Smooth muscle cell (in vitro differentiated cells): ENCODE data around the gene UFC1. TPM values are rescaled to one million over a fixed set of nuclear protein-coding genes. Genes with fewer than 3 reads are reported as not detected.

Experiments
- DNase-seq: peaks from one replicate; lab custom pipeline; 2025; ENCODE audit not compliant: unreplicated experiment; lab: John Stamatoyannopoulos, UW
- H2AFZ ChIP-seq: fragments of 200-600 bp; sonication (generic); 2 replicates; pipeline ENCODE4 v1.6.0; 2016; ENCODE audit warnings: antibody characterized with exemption, low read depth, mild to moderate bottlenecking
- H3F3A ChIP-seq: fragments of 200-600 bp; sonication (generic); 2 replicates; pipeline ENCODE4 v1.6.0; 2017; ENCODE audit warnings: antibody characterized with exemption, low read depth
- H3K27ac ChIP-seq: fragments of 200-600 bp; sonication (generic); 2 replicates; pipeline ENCODE4 v1.5.1; 2016; ENCODE audit warnings: low read depth, mild to moderate bottlenecking
- H3K27me3 ChIP-seq: fragments of 200-600 bp; sonication (generic); 2 replicates; pipeline ENCODE4 v1.6.1; 2016; ENCODE audit warnings: low read depth, mild to moderate bottlenecking
- H3K36me3 ChIP-seq: fragments of 200-600 bp; sonication (generic); 2 replicates; pipeline ENCODE4 v1.5.1; 2016; ENCODE audit warnings: low read depth
- H3K4me1 ChIP-seq: fragments of 200-600 bp; sonication (generic); 2 replicates; pipeline ENCODE4 v1.5.1; 2016; ENCODE audit warnings: low read depth
- H3K4me2 ChIP-seq: fragments of 200-600 bp; sonication (generic); 2 replicates; pipeline ENCODE4 v1.6.0; 2016; ENCODE audit warnings: mild to moderate bottlenecking
- H3K4me3 ChIP-seq: fragments of 200-600 bp; sonication (generic); 2 replicates; pipeline ENCODE4 v1.5.1; 2016; ENCODE audit warnings: mild to moderate bottlenecking
- H3K79me2 ChIP-seq: fragments of 200-600 bp; sonication (generic); 2 replicates; pipeline ENCODE4 v1.6.0; 2016; ENCODE audit warnings: low read depth, mild to moderate bottlenecking
- H3K9ac ChIP-seq: fragments of 200-600 bp; sonication (generic); 2 replicates; pipeline ENCODE4 v1.6.0; 2016; ENCODE audit warnings: low read depth
- H3K9me3 ChIP-seq: fragments of 200-600 bp; sonication (generic); replicated peaks from 2 replicates; pipeline ENCODE4 v1.5.1; 2016; ENCODE audit warnings: low read depth
- H4K20me1 ChIP-seq: fragments of 200-600 bp; sonication (generic); 2 replicates; pipeline ENCODE4 v1.6.0; 2016; ENCODE audit warnings: low read depth
- WGBS: methylation state at CpG from one replicate; pipeline ENCODE4 v1.1.7; 2016; ENCODE audit warnings: low lambda C conversion rate; 5-methylcytosine and 5-hydroxymethylcytosine counted together
- polyA plus RNA-seq: library from polyadenylated mRNA; unstranded; fragments of >200 nt; fragmentation: Nextera tagmentation; extraction: Ambion mirVana; gene quantifications from 2 replicates; pipeline ENCODE4 v1.2.1, GENCODE V29; 2016
- total RNA-seq: library from RNA; depleted of rRNA; stranded (reverse); fragments of >200 nt; gene quantifications from 2 replicates; pipeline ENCODE4 v1.2.3, GENCODE V29; 2014
- TF ChIP-seq, protein P1 (sequence below): fragments of 200-600 bp; sonication (generic); IDR thresholded peaks from 2 replicates; pipeline ENCODE4 v1.5.1; 2017; ENCODE audit warnings: borderline replicate concordance, mild to moderate bottlenecking, antibody characterized with exemption; ENCODE audit not compliant: insufficient read depth, poor library complexity, severe bottlenecking

UFC1 gene
- total and polyA plus RNA-seq, 2 experiments from 2014 or later: 57.1 to 81.5 TPM

DNA sequence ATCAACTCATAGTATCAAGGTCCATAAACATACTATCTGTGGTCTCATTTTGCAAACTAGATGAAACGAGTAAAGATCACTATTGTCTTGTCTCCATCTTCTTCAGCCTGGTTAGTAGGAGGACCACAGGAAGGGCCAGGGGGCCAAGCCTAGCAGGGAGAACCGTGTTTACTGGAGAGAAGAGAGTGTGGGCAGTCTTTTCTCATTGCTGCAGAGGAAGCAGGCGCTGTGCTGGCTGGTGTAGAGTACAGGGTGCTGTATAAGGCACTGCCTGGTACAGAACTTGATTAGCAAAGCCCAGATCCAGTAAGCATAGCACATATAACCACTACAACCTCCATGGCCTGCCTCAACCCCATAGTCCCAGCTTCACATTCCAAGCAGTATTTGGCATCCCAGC lies 33.5 kb downstream of the UFC1 start:
- H3K27ac ChIP-seq: no peak overlapping the region
- H4K20me1 ChIP-seq: no peaks in the 10 kb centered on the region
- 84% methylated on average over 3 of the region's 3 CpGs for WGBS
- TF ChIP-seq, protein P1, sequence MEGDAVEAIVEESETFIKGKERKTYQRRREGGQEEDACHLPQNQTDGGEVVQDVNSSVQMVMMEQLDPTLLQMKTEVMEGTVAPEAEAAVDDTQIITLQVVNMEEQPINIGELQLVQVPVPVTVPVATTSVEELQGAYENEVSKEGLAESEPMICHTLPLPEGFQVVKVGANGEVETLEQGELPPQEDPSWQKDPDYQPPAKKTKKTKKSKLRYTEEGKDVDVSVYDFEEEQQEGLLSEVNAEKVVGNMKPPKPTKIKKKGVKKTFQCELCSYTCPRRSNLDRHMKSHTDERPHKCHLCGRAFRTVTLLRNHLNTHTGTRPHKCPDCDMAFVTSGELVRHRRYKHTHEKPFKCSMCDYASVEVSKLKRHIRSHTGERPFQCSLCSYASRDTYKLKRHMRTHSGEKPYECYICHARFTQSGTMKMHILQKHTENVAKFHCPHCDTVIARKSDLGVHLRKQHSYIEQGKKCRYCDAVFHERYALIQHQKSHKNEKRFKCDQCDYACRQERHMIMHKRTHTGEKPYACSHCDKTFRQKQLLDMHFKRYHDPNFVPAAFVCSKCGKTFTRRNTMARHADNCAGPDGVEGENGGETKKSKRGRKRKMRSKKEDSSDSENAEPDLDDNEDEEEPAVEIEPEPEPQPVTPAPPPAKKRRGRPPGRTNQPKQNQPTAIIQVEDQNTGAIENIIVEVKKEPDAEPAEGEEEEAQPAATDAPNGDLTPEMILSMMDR: no peak
- H3K4me1 ChIP-seq: no peaks in the 10 kb centered on the region
- H3K79me2 ChIP-seq: no peaks in the 10 kb centered on the region
- no peak overlapping the region for H3K9ac ChIP-seq
- no peak overlapping the region for H2AFZ ChIP-seq
- H3K9me3 ChIP-seq: no peaks in the 10 kb centered on the region
- H3K27me3 ChIP-seq: no peaks in the 10 kb centered on the region
- no peak overlapping the region for H3K4me3 ChIP-seq
- H3K36me3 ChIP-seq: no peaks in the 10 kb centered on the region
- H3F3A ChIP-seq: no peaks in the 10 kb centered on the region
- no peak overlapping the region for H3K4me2 ChIP-seq
- DNase-seq: no peak

DNA sequence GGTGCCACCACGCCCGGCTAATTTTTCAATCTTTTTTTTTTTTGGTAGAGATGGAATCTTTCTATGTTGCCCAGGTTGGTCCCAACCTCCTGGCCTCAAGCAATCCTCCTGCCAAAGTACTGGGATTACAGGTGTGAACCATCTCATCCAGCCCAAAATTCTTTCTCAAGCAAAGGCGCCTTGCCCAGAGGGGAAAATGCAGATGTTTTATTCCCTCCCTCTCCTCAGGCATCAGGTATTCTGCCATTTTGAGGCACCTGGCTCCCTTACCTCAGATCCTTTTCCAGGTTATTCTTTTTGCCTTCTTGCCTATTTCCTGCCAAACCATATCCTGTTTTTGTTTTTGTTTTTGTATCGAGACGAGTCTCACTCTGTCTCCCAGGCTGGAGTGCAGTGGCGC lies 34.6 kb downstream of the UFC1 start:
- Histone ChIP-seq H3K9me3 (no peaks in the 10 kb centered on the region), H3K36me3 (no peaks in the 10 kb centered on the region), H3K4me2 (no peak overlapping the region), H3K79me2 (no peaks in the 10 kb centered on the region), H2AFZ (no peak overlapping the region), H3F3A (no peaks in the 10 kb centered on the region), H3K27ac (no peak overlapping the region), H3K27me3 (no peaks in the 10 kb centered on the region), H4K20me1 (no peaks in the 10 kb centered on the region), H3K4me3 (no peak overlapping the region), H3K9ac (no peak overlapping the region), H3K4me1 (no peaks in the 10 kb centered on the region)
- 91% methylated on average over 6 of the region's 6 CpGs for WGBS
- no peak for DNase-seq
- TF ChIP-seq, protein P1: no peak

DNA sequence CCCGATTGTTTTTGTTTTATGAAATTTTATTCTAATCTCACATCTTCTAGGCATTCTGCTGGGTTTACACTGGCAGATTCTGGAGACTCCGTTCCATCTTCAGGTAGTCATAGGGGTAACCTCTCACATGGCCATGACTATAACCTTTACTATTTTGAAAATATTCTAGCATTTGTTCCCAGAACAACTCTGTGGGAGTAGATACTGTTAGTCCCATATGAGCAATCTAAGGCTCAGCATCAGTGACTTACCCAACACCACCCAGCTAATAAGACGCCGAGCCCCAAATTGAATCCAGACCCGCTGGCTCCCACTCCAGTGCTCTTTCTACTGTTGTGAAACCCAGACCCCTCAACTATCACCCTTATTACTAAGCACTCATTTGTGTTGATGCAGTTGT lies 35.3 kb downstream of the UFC1 start:
- Histone ChIP-seq H3K9ac (no peak overlapping the region), H3K4me2 (no peak overlapping the region), H2AFZ (no peak overlapping the region), H3F3A (no peaks in the 10 kb centered on the region), H3K4me3 (no peak overlapping the region), H3K4me1 (no peaks in the 10 kb centered on the region), H3K9me3 (no peaks in the 10 kb centered on the region), H3K79me2 (no peaks in the 10 kb centered on the region), H3K27ac (no peak overlapping the region), H4K20me1 (no peaks in the 10 kb centered on the region), H3K36me3 (no peaks in the 10 kb centered on the region), H3K27me3 (no peaks in the 10 kb centered on the region)
- DNase-seq: no peak
- WGBS: 96% methylated on average over 5 of the region's 5 CpGs
- TF ChIP-seq, protein P1: no peak

DNA sequence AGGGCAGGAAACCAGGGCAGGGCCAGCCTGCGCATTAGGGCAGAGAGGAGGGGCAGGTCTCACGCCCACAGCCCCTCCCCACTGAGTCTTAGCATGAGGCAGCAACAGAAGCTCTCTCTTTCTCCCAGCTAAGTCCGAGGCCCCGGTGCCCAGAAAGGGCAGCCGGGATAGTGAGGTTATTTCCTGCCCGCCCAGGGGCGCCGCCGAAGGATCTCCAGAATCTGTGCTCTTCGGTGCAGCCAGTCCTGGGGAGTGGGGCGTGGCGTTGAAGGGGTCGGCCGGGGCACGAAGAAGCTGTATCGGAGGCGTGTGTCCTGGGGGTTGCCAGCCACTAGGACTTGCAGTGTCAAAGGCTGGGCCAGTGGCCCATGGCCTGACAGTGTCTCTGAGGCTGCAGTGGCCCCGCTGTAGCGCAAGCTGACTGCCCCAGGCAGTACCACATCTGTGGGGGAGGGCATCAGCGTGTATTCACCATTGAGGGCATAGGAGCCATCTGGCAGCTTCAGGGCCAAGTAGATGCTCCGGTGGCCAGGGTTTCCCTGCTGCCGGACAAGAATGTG lies 37.3 kb downstream of the UFC1 start:
- Histone ChIP-seq H3K4me2 (no peak overlapping the region), H3K9ac (no peak overlapping the region), H3K79me2 (peaks cover 1% of the 10 kb centered on the region), H3K36me3 (no peaks in the 10 kb centered on the region), H3K4me3 (no peak overlapping the region), H3K27me3 (no peaks in the 10 kb centered on the region), H4K20me1 (no peaks in the 10 kb centered on the region), H3K9me3 (no peaks in the 10 kb centered on the region), H2AFZ (no peak overlapping the region), H3K4me1 (peaks cover under 1% of the 10 kb centered on the region), H3F3A (no peaks in the 10 kb centered on the region), H3K27ac (no peak overlapping the region)
- no peak for DNase-seq
- TF ChIP-seq, protein P1: no peak
- WGBS: 87% methylated on average over 22 of the region's 22 CpGs
